HepG2 (cell line): Measurements from ENCODE around the gene PRSS8. TPM values are rescaled to one million over a fixed set of nuclear protein-coding genes. Genes with fewer than 3 reads are reported as not detected.

Experiments used
- ASH2L ChIP-seq: fragments of 300-600, 200-600 bp; sonication (generic); IDR thresholded peaks from 2 replicates; pipeline ENCODE4 v1.7.0; 2017; ENCODE audit warnings: low read depth, mild to moderate bottlenecking, moderate library complexity, mixed read lengths, low read length; ENCODE audit not compliant: insufficient read length
- ATM ChIP-seq: fragments of 450-650 bp; IDR thresholded peaks from 2 replicates; pipeline ENCODE4 v1.7.1; 2017; ENCODE audit warnings: mild to moderate bottlenecking, borderline replicate concordance
- CHD4 ChIP-seq: fragments of 200-600 bp; sonication (generic); IDR thresholded peaks from 2 replicates; pipeline ENCODE4 v1.7.0; 2017; ENCODE audit warnings: mild to moderate bottlenecking, low read length, borderline replicate concordance
- CREM ChIP-seq, 2 experiments: sonication (generic) in 1 of 2; formaldehyde crosslinking in 1 of 2; IDR thresholded peaks; 2 replicates each; pipeline versions ENCODE4 v1.4.0 to v1.6.1; 2016 to 2020; ENCODE audit warnings: antibody characterized with exemption in 1 of 2, mild to moderate bottlenecking in 1 of 2, missing genetic modification reagents in 1 of 2
- EED ChIP-seq: sonication (generic); formaldehyde crosslinking; IDR thresholded peaks from 2 replicates; pipeline ENCODE4 v1.5.0; 2020; ENCODE audit warnings: mild to moderate bottlenecking, missing genetic modification reagents
- EHMT2 ChIP-seq: fragments of 200-600 bp; sonication (generic); IDR thresholded peaks from 2 replicates; pipeline ENCODE4 v1.7.0; 2017; ENCODE audit warnings: antibody characterized with exemption, low read depth, low read length, borderline replicate concordance
- EZH2 ChIP-seq: conservative IDR thresholded peaks from 2 replicates; pipeline ENCODE4 v1.6.1; 2012; ENCODE audit warnings: mild to moderate bottlenecking, low read depth, low read length, moderate library complexity
- FOXO1 ChIP-seq: sonication (generic); formaldehyde crosslinking; IDR thresholded peaks from 2 replicates; pipeline ENCODE4 v1.4.0; 2020; ENCODE audit warnings: missing genetic modification reagents
- HMG20A ChIP-seq: IDR thresholded peaks from 2 replicates; pipeline ENCODE4 v1.6.1; 2016; ENCODE audit warnings: borderline replicate concordance
- HMG20B ChIP-seq: conservative IDR thresholded peaks from 2 replicates; pipeline ENCODE4 v1.6.1; 2016; ENCODE audit warnings: missing genetic modification reagents, missing compliant biosample characterization
- HOXA5 ChIP-seq: sonication (generic); formaldehyde crosslinking; IDR thresholded peaks from 2 replicates; pipeline ENCODE4 v1.4.0; 2020; ENCODE audit warnings: missing genetic modification reagents
- ISX ChIP-seq: sonication (generic); formaldehyde crosslinking; conservative IDR thresholded peaks from 2 replicates; pipeline ENCODE4 v1.5.0; 2020; ENCODE audit warnings: missing genetic modification reagents
- MTF2 ChIP-seq: sonication (generic); formaldehyde crosslinking; IDR thresholded peaks from 2 replicates; pipeline ENCODE4 v1.5.0; 2020; ENCODE audit warnings: missing genetic modification reagents, borderline replicate concordance
- RBM22 ChIP-seq: fragments of 200-400 bp; formaldehyde crosslinking; optimal IDR thresholded peaks from 2 replicates; pipeline ENCODE3; 2017; ENCODE audit warnings: mild to moderate bottlenecking, low read length, moderate library complexity
- SSRP1 ChIP-seq: IDR thresholded peaks from 2 replicates; pipeline ENCODE4 v1.6.1; 2016; ENCODE audit warnings: control low read depth
- SUZ12 ChIP-seq: fragments of 150-350 bp; IDR thresholded peaks from 2 replicates; pipeline ENCODE4 v1.6.1; 2014; ENCODE audit warnings: low read depth, low read length
- TCF7 ChIP-seq: sonication (generic); IDR thresholded peaks from 2 replicates; pipeline ENCODE4 v1.6.1; 2016; ENCODE audit warnings: antibody characterized with exemption, low read depth
- THAP11 ChIP-seq: IDR thresholded peaks from 2 replicates; pipeline ENCODE4 v1.6.1; 2016; ENCODE audit warnings: missing biosample characterization, missing genetic modification reagents
- ZBTB42 ChIP-seq: sonication (generic); formaldehyde crosslinking; IDR thresholded peaks from 2 replicates; pipeline ENCODE4 v1.5.0; 2020; ENCODE audit warnings: mild to moderate bottlenecking, missing genetic modification reagents
- ZFY ChIP-seq: sonication (generic); formaldehyde crosslinking; IDR thresholded peaks from 2 replicates; pipeline ENCODE4 v1.4.0; 2020; ENCODE audit warnings: missing genetic modification reagents
- ZNF207 ChIP-seq: fragments of 450-650 bp; IDR thresholded peaks from 2 replicates; pipeline ENCODE4 v1.6.1; 2016; ENCODE audit warnings: antibody characterized with exemption, borderline replicate concordance
- ZNF446 ChIP-seq: sonication (generic); formaldehyde crosslinking; IDR thresholded peaks from 2 replicates; pipeline ENCODE4 v1.5.0; 2020; ENCODE audit warnings: mild to moderate bottlenecking, missing genetic modification reagents
- ZNF530 ChIP-seq: sonication (generic); formaldehyde crosslinking; IDR thresholded peaks from 2 replicates; pipeline ENCODE4 v1.5.0; 2020; ENCODE audit warnings: low read depth, mild to moderate bottlenecking, missing genetic modification reagents
- ZNF570 ChIP-seq: sonication (generic); formaldehyde crosslinking; IDR thresholded peaks from 2 replicates; pipeline ENCODE4 v1.4.0; 2020; ENCODE audit warnings: mild to moderate bottlenecking, missing genetic modification reagents, borderline replicate concordance
- ZNF670 ChIP-seq: sonication (generic); formaldehyde crosslinking; IDR thresholded peaks from 2 replicates; pipeline ENCODE4 v1.8.0; 2022; ENCODE audit warnings: mild to moderate bottlenecking, missing genetic modification reagents, borderline replicate concordance
- polyA plus RNA-seq, 8 experiments: library from polyadenylated mRNA; depleted of rRNA in 3 of 8; stranded (reverse) in 7 of 8; unstranded in 1 of 8; fragments of >200 nt; fragmentation: Illumina TruSeq in 4 of 8; extraction: Trizol in 4 of 8; gene quantifications; 2 replicates each; pipeline versions ENCODE4 v1.2.1 to v1.2.3, GENCODE V29; 2011 to 2016; ENCODE audit warnings: low read depth in 4 of 8, missing spikeins in 1 of 8, mixed read lengths in 1 of 8; ENCODE audit not compliant: insufficient read depth in 1 of 8
- total RNA-seq, 5 experiments: library from RNA; depleted of rRNA; stranded (reverse); fragments of >200 nt; fragmentation: Illumina TruSeq; extraction: Trizol; gene quantifications; 2 replicates each; pipeline ENCODE4 v1.2.3, GENCODE V29; 2016; ENCODE audit warnings: low read depth in 1 of 5
- TF ChIP-seq, protein P1 (sequence below): sonication (generic); formaldehyde crosslinking; IDR thresholded peaks from 2 replicates; pipeline ENCODE4 v1.8.1; 2023; ENCODE audit warnings: mild to moderate bottlenecking, missing genetic modification reagents
- TF ChIP-seq, protein P2 (sequence below): IDR thresholded peaks from 2 replicates; pipeline ENCODE4 v1.6.1; 2016; ENCODE audit warnings: low read depth, control low read depth
- TF ChIP-seq, protein P3 (sequence below): sonication (generic); formaldehyde crosslinking; IDR thresholded peaks from 2 replicates; pipeline ENCODE4 v1.4.0; 2020; ENCODE audit warnings: missing genetic modification reagents

PRSS8 gene
- total and polyA plus RNA-seq, 2 of the 13 experiments (the other 11 are each of a cell fraction or from before 2014, with no cell fraction given): 2.6 to 7.2 TPM

DNA sequence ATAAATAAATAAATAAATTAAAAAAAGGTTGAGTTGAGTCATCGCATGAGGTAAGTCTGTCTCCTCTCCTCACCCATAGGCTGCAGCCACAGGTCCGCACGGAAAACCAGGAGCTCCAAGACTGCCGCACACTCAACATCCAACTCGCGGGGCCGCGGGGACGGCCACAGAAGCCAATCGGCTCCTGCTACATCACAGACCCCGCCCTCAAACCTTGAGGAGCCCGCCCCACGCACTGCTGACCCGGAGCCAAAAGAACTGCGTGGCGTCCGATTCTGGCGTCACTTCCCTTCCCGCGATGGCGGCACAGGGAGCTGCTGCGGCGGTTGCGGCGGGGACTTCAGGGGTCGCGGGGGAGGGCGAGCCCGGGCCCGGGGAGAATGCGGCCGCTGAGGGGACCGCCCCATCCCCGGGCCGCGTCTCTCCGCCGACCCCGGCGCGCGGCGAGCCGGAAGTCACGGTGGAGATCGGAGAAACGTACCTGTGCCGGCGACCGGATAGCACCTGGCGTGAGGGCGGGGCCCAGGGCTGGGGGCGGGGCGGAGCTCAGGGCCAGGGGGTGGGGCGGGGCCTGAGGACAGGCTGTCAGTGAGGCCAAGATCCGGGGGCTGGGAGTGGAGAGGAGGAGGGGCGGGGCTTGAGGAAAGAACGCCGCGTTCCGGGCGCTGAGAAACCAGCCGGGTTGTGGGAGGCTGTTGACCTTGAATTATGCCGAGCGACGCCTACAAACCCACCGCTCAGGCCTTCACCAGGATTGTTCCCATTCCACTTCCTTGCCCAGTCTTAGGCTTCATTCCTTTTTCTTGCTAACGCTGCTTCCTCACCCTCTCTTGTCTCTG, 17.9 kb downstream of the PRSS8 start, which contains the start of gene KAT8 (continued):
- TF ChIP-seq EED: no peak
- no peak for TF ChIP-seq RBM22
- no peak; the same call in 1 of the 2 replicates for TF ChIP-seq ZNF670 (CRISPR knock-in tag)
- no peak for TF ChIP-seq ZNF446 (CRISPR knock-in tag)
- peak; percentile 97 for TF ChIP-seq CREM (IDR thresholded peaks at IDR 0.05)
- TF ChIP-seq CREM (CRISPR knock-in tag; IDR thresholded peaks at IDR 0.05): peak; percentile 84
- no peak for TF ChIP-seq ZNF530 (CRISPR knock-in tag)
- TF ChIP-seq, protein P1, sequence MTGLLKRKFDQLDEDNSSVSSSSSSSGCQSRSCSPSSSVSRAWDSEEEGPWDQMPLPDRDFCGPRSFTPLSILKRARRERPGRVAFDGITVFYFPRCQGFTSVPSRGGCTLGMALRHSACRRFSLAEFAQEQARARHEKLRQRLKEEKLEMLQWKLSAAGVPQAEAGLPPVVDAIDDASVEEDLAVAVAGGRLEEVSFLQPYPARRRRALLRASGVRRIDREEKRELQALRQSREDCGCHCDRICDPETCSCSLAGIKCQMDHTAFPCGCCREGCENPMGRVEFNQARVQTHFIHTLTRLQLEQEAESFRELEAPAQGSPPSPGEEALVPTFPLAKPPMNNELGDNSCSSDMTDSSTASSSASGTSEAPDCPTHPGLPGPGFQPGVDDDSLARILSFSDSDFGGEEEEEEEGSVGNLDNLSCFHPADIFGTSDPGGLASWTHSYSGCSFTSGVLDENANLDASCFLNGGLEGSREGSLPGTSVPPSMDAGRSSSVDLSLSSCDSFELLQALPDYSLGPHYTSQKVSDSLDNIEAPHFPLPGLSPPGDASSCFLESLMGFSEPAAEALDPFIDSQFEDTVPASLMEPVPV (CRISPR knock-in tag): peak; percentile 81
- TF ChIP-seq SUZ12: no peak
- TF ChIP-seq HMG20B (CRISPR knock-in tag): 0 out of 2 replicates have a peak, but pooled peaks have one; percentile 11
- no peak for TF ChIP-seq ATM
- TF ChIP-seq, protein P2, sequence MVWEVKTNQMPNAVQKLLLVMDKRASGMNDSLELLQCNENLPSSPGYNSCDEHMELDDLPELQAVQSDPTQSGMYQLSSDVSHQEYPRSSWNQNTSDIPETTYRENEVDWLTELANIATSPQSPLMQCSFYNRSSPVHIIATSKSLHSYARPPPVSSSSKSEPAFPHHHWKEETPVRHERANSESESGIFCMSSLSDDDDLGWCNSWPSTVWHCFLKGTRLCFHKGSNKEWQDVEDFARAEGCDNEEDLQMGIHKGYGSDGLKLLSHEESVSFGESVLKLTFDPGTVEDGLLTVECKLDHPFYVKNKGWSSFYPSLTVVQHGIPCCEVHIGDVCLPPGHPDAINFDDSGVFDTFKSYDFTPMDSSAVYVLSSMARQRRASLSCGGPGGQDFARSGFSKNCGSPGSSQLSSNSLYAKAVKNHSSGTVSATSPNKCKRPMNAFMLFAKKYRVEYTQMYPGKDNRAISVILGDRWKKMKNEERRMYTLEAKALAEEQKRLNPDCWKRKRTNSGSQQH: no peak
- TF ChIP-seq, protein P3, sequence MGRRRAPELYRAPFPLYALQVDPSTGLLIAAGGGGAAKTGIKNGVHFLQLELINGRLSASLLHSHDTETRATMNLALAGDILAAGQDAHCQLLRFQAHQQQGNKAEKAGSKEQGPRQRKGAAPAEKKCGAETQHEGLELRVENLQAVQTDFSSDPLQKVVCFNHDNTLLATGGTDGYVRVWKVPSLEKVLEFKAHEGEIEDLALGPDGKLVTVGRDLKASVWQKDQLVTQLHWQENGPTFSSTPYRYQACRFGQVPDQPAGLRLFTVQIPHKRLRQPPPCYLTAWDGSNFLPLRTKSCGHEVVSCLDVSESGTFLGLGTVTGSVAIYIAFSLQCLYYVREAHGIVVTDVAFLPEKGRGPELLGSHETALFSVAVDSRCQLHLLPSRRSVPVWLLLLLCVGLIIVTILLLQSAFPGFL: no peak
- no peak for TF ChIP-seq ZNF207
- no peak; the same call in 1 of the 2 replicates for TF ChIP-seq ISX (CRISPR knock-in tag)
- TF ChIP-seq FOXO1 (CRISPR knock-in tag): peak; percentile 51; the same call in 1 of the 2 replicates
- TF ChIP-seq HOXA5: 0 out of 2 replicates have a peak, but pooled peaks have one; percentile 48
- no peak for TF ChIP-seq HMG20A (CRISPR knock-in tag)
- TF ChIP-seq ZFY (CRISPR knock-in tag): peak; percentile 59
- no peak for TF ChIP-seq CHD4
- no peak; the same call in 1 of the 2 replicates for TF ChIP-seq ZNF570 (CRISPR knock-in tag)
- peak; percentile 97 for TF ChIP-seq ASH2L
- TF ChIP-seq THAP11 (CRISPR knock-in tag): peak; percentile 97
- no peak for TF ChIP-seq SSRP1
- TF ChIP-seq MTF2 (CRISPR knock-in tag): peak; percentile 34; the same call in 1 of the 2 replicates
- TF ChIP-seq EHMT2: no peak
- no peak for TF ChIP-seq EZH2
- no peak for TF ChIP-seq TCF7
- no peak for TF ChIP-seq ZBTB42 (CRISPR knock-in tag)
